ENCODE results near the gene RAB36. TPM values are rescaled to one million over a fixed set of nuclear protein-coding genes. Genes with fewer than 3 reads are reported as not detected.

The RAB36 gene
- total RNA-seq, 1 donor from 2014 or later: 2.0 TPM

- Mint-ChIP-seq H3K27me3 (ENCODE audit: unreplicated experiment) (peaks cover 16% of the 10 kb centered on the region), H3K27ac (ENCODE audit: unreplicated experiment) (no peak overlapping the region), H3K4me3 (ENCODE audit: unreplicated experiment) (no peak overlapping the region), H3K36me3 (ENCODE audit: unreplicated experiment) (no peaks in the 10 kb centered on the region), H3K9me3 (ENCODE audit: unreplicated experiment) (peaks cover 17% of the 10 kb centered on the region), H3K4me1 (ENCODE audit: low read depth, unreplicated experiment) (peaks cover 57% of the 10 kb centered on the region)
- no peak for DNase-seq
- no peak for TF ChIP-seq CTCF (IDR thresholded peaks at IDR 0.05; ENCODE audit: partially characterized antibody, unreplicated experiment)
Observed at GRCh38 chr22:23200898-23201297, 55.6 kb downstream of the RAB36 start.

GRCh38 chr22:23202812-23203451, 57.7 kb downstream of the RAB36 start:
- H3K27me3 Mint-ChIP-seq (ENCODE audit: unreplicated experiment): peaks cover 17% of the 10 kb centered on the region
- H3K27ac Mint-ChIP-seq (ENCODE audit: unreplicated experiment): no peak overlapping the region
- peaks cover 45% of the 10 kb centered on the region for H3K4me1 Mint-ChIP-seq (ENCODE audit: low read depth, unreplicated experiment)
- peaks cover 17% of the 10 kb centered on the region for H3K9me3 Mint-ChIP-seq (ENCODE audit: unreplicated experiment)
- H3K36me3 Mint-ChIP-seq (ENCODE audit: unreplicated experiment): no peaks in the 10 kb centered on the region
- no peak for DNase-seq
- TF ChIP-seq CTCF (IDR thresholded peaks at IDR 0.05; ENCODE audit: partially characterized antibody, unreplicated experiment): no peak
- no peak overlapping the region for H3K4me3 Mint-ChIP-seq (ENCODE audit: unreplicated experiment)

- peaks cover 15% of the 10 kb centered on the region for H3K27me3 Mint-ChIP-seq (ENCODE audit: unreplicated experiment)
- no peak overlapping the region for H3K27ac Mint-ChIP-seq (ENCODE audit: unreplicated experiment)
- H3K9me3 Mint-ChIP-seq (ENCODE audit: unreplicated experiment): peaks cover 17% of the 10 kb centered on the region
- TF ChIP-seq CTCF (IDR thresholded peaks at IDR 0.05; ENCODE audit: partially characterized antibody, unreplicated experiment): no peak
- no peaks in the 10 kb centered on the region for H3K36me3 Mint-ChIP-seq (ENCODE audit: unreplicated experiment)
- peaks cover 42% of the 10 kb centered on the region for H3K4me1 Mint-ChIP-seq (ENCODE audit: low read depth, unreplicated experiment)
- no peak for DNase-seq
- no peak overlapping the region for H3K4me3 Mint-ChIP-seq (ENCODE audit: unreplicated experiment)
Observed at GRCh38 chr22:23203452-23204124, 58.3 kb downstream of the RAB36 start.

GRCh38 chr22:23204125-23204488, 58.8 kb downstream of the RAB36 start:
- H3K27ac Mint-ChIP-seq (ENCODE audit: unreplicated experiment): no peak overlapping the region
- H3K36me3 Mint-ChIP-seq (ENCODE audit: unreplicated experiment): no peaks in the 10 kb centered on the region

More at GRCh38 chr22:23204125-23204488, 58.8 kb downstream of the RAB36 start:
- Mint-ChIP-seq H3K27me3 (ENCODE audit: unreplicated experiment) (peaks cover 14% of the 10 kb centered on the region), H3K9me3 (ENCODE audit: unreplicated experiment) (peaks cover 21% of the 10 kb centered on the region), H3K4me3 (ENCODE audit: unreplicated experiment) (no peak overlapping the region), H3K4me1 (ENCODE audit: low read depth, unreplicated experiment) (peaks cover 43% of the 10 kb centered on the region)
- DNase-seq: no peak
- TF ChIP-seq CTCF (IDR thresholded peaks at IDR 0.05; ENCODE audit: partially characterized antibody, unreplicated experiment): no peak

Data from glutamatergic neuron (in vitro differentiated cells).